ENCODE measurements around the gene NEDD4. TPM values are rescaled to one million over a fixed set of nuclear protein-coding genes. Genes with fewer than 3 reads are reported as not detected.

Gene NEDD4
- polyA plus RNA-seq, 1 donor (not counting 4 experiments of a cell fraction or from before 2014, with no cell fraction given), result 24.3 TPM

DNA sequence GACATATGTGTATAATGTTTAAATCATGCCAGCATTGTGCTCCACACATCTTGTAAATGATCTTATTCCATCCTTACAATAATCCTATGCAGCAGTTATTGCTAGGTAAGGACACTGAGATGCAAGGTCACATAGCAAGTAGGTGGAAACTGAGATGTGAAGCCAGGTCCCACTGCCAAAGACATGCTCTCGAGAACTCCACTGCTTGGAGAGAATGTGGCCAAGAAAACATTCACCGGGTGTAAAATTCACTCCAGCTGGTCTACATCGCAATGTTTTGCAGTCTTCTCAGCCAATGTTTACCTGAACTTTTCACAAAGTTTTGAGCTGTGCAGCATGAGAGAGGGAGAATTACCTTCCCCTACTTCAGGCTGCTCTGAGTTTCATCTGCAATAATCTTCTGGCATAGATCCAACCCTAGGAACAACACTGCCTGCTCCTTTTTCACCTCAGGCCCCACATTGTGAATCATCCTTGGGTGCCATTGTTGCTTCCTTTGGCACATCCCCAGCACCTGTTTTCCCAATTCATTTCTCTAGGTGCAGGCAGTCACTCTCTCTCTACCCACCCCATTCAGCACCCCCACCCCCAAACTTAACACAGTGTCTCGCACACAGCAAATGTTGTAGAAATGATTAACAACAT, 197.0 kb downstream of the NEDD4 start:
- H3K9me3 ChIP-seq (ENCODE audit: control insufficient read depth, low read depth, low read length), result no peaks in the 10 kb centered on the region
- no peaks in the 10 kb centered on the region for H3K9me1 ChIP-seq (ENCODE audit: control insufficient read depth, extremely low read depth, insufficient read depth, low read length)
- H3K79me2 ChIP-seq (ENCODE audit: control insufficient read depth, insufficient read depth, low read length), result no peaks in the 10 kb centered on the region
- no peak overlapping the region for H3K27ac ChIP-seq (ENCODE audit: control insufficient read depth, insufficient read depth, low read length)
- no peaks in the 10 kb centered on the region for H3K36me3 ChIP-seq (ENCODE audit: control insufficient read depth in 2 of 2, extremely low read depth in 1 of 2, insufficient read depth in 2 of 2, low read length in 2 of 2)
- H3K4me1 ChIP-seq (ENCODE audit: control insufficient read depth, extremely low read depth, insufficient read depth, low read length), result peaks cover 6% of the 10 kb centered on the region
- H3K4me2 ChIP-seq (ENCODE audit: control insufficient read depth, extremely low read depth, insufficient read depth, low read depth, low read length), result no peak overlapping the region
- peaks cover 4% of the 10 kb centered on the region for H3K27me3 ChIP-seq (ENCODE audit: control insufficient read depth, extremely low read depth, insufficient read depth, low read length)
- H4K20me1 ChIP-seq (ENCODE audit: control insufficient read depth, extremely low read depth, insufficient read depth, low read length), result no peaks in the 10 kb centered on the region
- no peak overlapping the region for H3K4me3 ChIP-seq (ENCODE audit: control insufficient read depth in 2 of 3, extremely low read depth in 1 of 3, insufficient read depth in 2 of 3, low read depth in 1 of 3, low read length in 3 of 3)
- TF ChIP-seq, protein P1, sequence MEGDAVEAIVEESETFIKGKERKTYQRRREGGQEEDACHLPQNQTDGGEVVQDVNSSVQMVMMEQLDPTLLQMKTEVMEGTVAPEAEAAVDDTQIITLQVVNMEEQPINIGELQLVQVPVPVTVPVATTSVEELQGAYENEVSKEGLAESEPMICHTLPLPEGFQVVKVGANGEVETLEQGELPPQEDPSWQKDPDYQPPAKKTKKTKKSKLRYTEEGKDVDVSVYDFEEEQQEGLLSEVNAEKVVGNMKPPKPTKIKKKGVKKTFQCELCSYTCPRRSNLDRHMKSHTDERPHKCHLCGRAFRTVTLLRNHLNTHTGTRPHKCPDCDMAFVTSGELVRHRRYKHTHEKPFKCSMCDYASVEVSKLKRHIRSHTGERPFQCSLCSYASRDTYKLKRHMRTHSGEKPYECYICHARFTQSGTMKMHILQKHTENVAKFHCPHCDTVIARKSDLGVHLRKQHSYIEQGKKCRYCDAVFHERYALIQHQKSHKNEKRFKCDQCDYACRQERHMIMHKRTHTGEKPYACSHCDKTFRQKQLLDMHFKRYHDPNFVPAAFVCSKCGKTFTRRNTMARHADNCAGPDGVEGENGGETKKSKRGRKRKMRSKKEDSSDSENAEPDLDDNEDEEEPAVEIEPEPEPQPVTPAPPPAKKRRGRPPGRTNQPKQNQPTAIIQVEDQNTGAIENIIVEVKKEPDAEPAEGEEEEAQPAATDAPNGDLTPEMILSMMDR (optimal IDR thresholded peaks at IDR 0.05 in 1 of 3, IDR thresholded peaks at IDR 0.05 in 1 of 3, conservative IDR thresholded peaks at IDR 0.05 in 1 of 3; ENCODE audit: extremely low read depth in 1 of 3, insufficient read depth in 2 of 3, low read length in 3 of 3), result no peak
- dilution Hi-C loops (cut with MboI; ENCODE audit: extremely low pct_ligation_motif_present, low sequenced_read_pairs), result no loop called here
- FAIRE-seq (no peak), DNase-seq (ENCODE audit: low read depth, low spot score) (no peak)
- no peak overlapping the region for H3K9ac ChIP-seq (ENCODE audit: control insufficient read depth, extremely low read depth, insufficient read depth, low read length)
- H2AFZ ChIP-seq (ENCODE audit: control insufficient read depth, low read length), result no peak overlapping the region

DNA sequence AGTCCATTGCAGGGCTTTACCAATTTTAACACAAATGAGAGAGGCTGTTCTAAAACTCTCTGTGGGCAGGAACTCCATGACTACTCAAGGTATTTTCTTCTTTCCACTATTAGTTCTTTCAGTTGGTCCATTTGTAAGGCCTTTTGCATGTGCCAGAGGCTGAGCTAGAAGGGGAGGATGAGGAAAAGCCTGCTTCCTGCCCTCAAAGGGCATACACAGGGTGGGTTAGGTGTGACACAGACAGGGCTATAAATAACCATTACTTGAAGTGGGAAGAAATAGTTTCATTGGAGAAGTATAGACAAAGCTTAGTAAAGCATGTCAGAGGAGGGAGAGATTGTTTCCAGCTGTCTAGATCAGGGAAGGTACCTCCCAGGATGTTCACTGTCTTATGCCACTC, 198.4 kb downstream of the NEDD4 start:
- Histone ChIP-seq H3K36me3 (ENCODE audit: control insufficient read depth in 2 of 2, extremely low read depth in 1 of 2, insufficient read depth in 2 of 2, low read length in 2 of 2) (no peaks in the 10 kb centered on the region), H3K27me3 (ENCODE audit: control insufficient read depth, extremely low read depth, insufficient read depth, low read length) (peaks cover 4% of the 10 kb centered on the region), H3K27ac (ENCODE audit: control insufficient read depth, insufficient read depth, low read length) (no peak overlapping the region), H3K4me2 (ENCODE audit: control insufficient read depth, extremely low read depth, insufficient read depth, low read depth, low read length) (no peak overlapping the region), H2AFZ (ENCODE audit: control insufficient read depth, low read length) (no peak overlapping the region), H3K9ac (ENCODE audit: control insufficient read depth, extremely low read depth, insufficient read depth, low read length) (no peak overlapping the region), H3K9me3 (ENCODE audit: control insufficient read depth, low read depth, low read length) (no peaks in the 10 kb centered on the region), H3K4me1 (ENCODE audit: control insufficient read depth, extremely low read depth, insufficient read depth, low read length) (peaks cover 6% of the 10 kb centered on the region), H3K9me1 (ENCODE audit: control insufficient read depth, extremely low read depth, insufficient read depth, low read length) (no peaks in the 10 kb centered on the region), H4K20me1 (ENCODE audit: control insufficient read depth, extremely low read depth, insufficient read depth, low read length) (no peaks in the 10 kb centered on the region), H3K4me3 (ENCODE audit: control insufficient read depth in 2 of 3, extremely low read depth in 1 of 3, insufficient read depth in 2 of 3, low read depth in 1 of 3, low read length in 3 of 3) (no peak overlapping the region), H3K79me2 (ENCODE audit: control insufficient read depth, insufficient read depth, low read length) (no peaks in the 10 kb centered on the region)
- TF ChIP-seq, protein P1 (optimal IDR thresholded peaks at IDR 0.05 in 1 of 3, IDR thresholded peaks at IDR 0.05 in 1 of 3, conservative IDR thresholded peaks at IDR 0.05 in 1 of 3; ENCODE audit: extremely low read depth in 1 of 3, insufficient read depth in 2 of 3, low read length in 3 of 3), result no peak
- no peak for TF ChIP-seq EZH2 (IDR thresholded peaks at IDR 0.05; ENCODE audit: low read length)
- dilution Hi-C loops (cut with MboI; ENCODE audit: extremely low pct_ligation_motif_present, low sequenced_read_pairs), result no loop called here
- no peak for DNase-seq (ENCODE audit: low read depth, low spot score)
- FAIRE-seq, result no peak

Data from keratinocyte (primary cell).